Neural progenitor cell (in vitro differentiated cells): ENCODE data around the gene PIK3CD. TPM values are rescaled to one million over a fixed set of nuclear protein-coding genes. Genes with fewer than 3 reads are reported as not detected.

ENCODE experiments used
- DNase-seq: peaks from one replicate; pipeline ENCODE4 v3.0.0-alpha.2; 2016; ENCODE audit warnings: low spot score
- H2AFZ ChIP-seq: fragments of 200-600 bp; sonication (generic); replicated peaks from 2 replicates; pipeline ENCODE4 v1.6.1; 2016; ENCODE audit warnings: antibody characterized with exemption
- H3F3A ChIP-seq: fragments of 200-600 bp; sonication (generic); 2 replicates; pipeline ENCODE4 v1.6.1; 2016; ENCODE audit warnings: antibody characterized with exemption, low read depth
- H3K27ac ChIP-seq: fragments of 200-600 bp; sonication (generic); 2 replicates; pipeline ENCODE4 v1.5.1; 2016; ENCODE audit warnings: mild to moderate bottlenecking
- H3K27me3 ChIP-seq: fragments of 200-600 bp; sonication (generic); 2 replicates; pipeline ENCODE4 v1.6.1; 2016; ENCODE audit warnings: mild to moderate bottlenecking, moderate library complexity
- H3K36me3 ChIP-seq: fragments of 200-600 bp; sonication (generic); 2 replicates; pipeline ENCODE4 v1.5.1; 2016
- H3K4me1 ChIP-seq: fragments of 200-600 bp; sonication (generic); 2 replicates; pipeline ENCODE4 v1.6.1; 2016; ENCODE audit warnings: mixed run types
- H3K4me2 ChIP-seq: fragments of 200-600 bp; sonication (generic); 2 replicates; pipeline ENCODE4 v1.6.1; 2016
- H3K4me3 ChIP-seq: fragments of 200-600 bp; sonication (generic); 2 replicates; pipeline ENCODE4 v1.5.1; 2016
- H3K79me2 ChIP-seq: fragments of 200-600 bp; sonication (generic); 2 replicates; pipeline ENCODE4 v1.6.1; 2016; ENCODE audit warnings: low read depth
- H3K9ac ChIP-seq: fragments of 200-600 bp; sonication (generic); 2 replicates; pipeline ENCODE4 v1.6.1; 2016
- H3K9me3 ChIP-seq: fragments of 200-600 bp; sonication (generic); 2 replicates; pipeline ENCODE4 v1.5.1; 2016; ENCODE audit warnings: low read depth
- H4K20me1 ChIP-seq: fragments of 200-600 bp; sonication (generic); 2 replicates; pipeline ENCODE4 v1.6.1; 2016; ENCODE audit warnings: low read depth
- H3K27ac Mint-ChIP-seq: 3 replicates; pipeline ENCODE4 v1.8.0; 2021; ENCODE audit warnings: mixed read lengths
- H3K27me3 Mint-ChIP-seq: 2 replicates; pipeline ENCODE4 v1.8.0; 2022; ENCODE audit warnings: low read depth, mild to moderate bottlenecking, inconsistent platforms, moderate library complexity, mixed read lengths; ENCODE audit not compliant: insufficient read depth
- H3K36me3 Mint-ChIP-seq: 3 replicates; pipeline ENCODE4 v1.8.0; 2021; ENCODE audit warnings: mixed read lengths
- H3K4me1 Mint-ChIP-seq: 3 replicates; pipeline ENCODE4 v1.8.0; 2021; ENCODE audit warnings: mixed read lengths
- H3K4me3 Mint-ChIP-seq: 3 replicates; pipeline ENCODE4 v1.8.0; 2021; ENCODE audit warnings: mild to moderate bottlenecking, moderate library complexity, mixed read lengths
- H3K9me3 Mint-ChIP-seq: 3 replicates; pipeline ENCODE4 v1.8.0; 2020; ENCODE audit warnings: mixed read lengths
- CTCF ChIP-seq: fragments of 200-600 bp; sonication (generic); IDR thresholded peaks from 2 replicates; pipeline ENCODE4 v1.5.1; 2017; ENCODE audit warnings: antibody characterized with exemption, mild to moderate bottlenecking
- EZH2 ChIP-seq: fragments of 200-600 bp; sonication (generic); IDR thresholded peaks from 2 replicates; pipeline ENCODE4 v1.6.1; 2017; ENCODE audit warnings: antibody characterized with exemption, mild to moderate bottlenecking, moderate library complexity
- EZH2phosphoT487 ChIP-seq: fragments of 200-600 bp; sonication (generic); IDR thresholded peaks from 2 replicates; pipeline ENCODE4 v1.6.1; 2017; ENCODE audit warnings: antibody characterized with exemption
- total RNA-seq: library from RNA; depleted of rRNA; stranded (reverse); fragments of >200 nt; gene quantifications from 2 replicates; pipeline ENCODE4 v1.2.3, GENCODE V29; 2015; ENCODE audit warnings: low replicate concordance

The PIK3CD gene
- total RNA-seq, 1 donor from 2014 or later = 5.0 TPM

- Histone ChIP-seq H3K27me3 (peaks cover 56% of the 10 kb centered on the region), H3K27ac (no peak overlapping the region), H3K4me2 (peak overlapping the region; percentile 100)
Measured at GRCh38 chr1:9689011-9689706, 37.6 kb downstream of the PIK3CD start.

GRCh38 chr1:9689971-9690381 lies 38.4 kb downstream of the PIK3CD start:
- H3K9me3 ChIP-seq = no peaks in the 10 kb centered on the region
- TF ChIP-seq CTCF = no peak
- peak; percentile 13 for TF ChIP-seq EZH2phosphoT487
- H3K4me1 ChIP-seq = peaks cover 19% of the 10 kb centered on the region
- peak; percentile 80 for DNase-seq
- peak overlapping the region; percentile 84 for H3K4me3 Mint-ChIP-seq
- H3K4me1 Mint-ChIP-seq = peaks cover 24% of the 10 kb centered on the region
- peaks cover 31% of the 10 kb centered on the region for H3K27me3 Mint-ChIP-seq
- no peak overlapping the region for H3K27ac ChIP-seq
- H3K27me3 ChIP-seq = peaks cover 56% of the 10 kb centered on the region
- H3K4me2 ChIP-seq = peak overlapping the region; percentile 100
- H3K36me3 Mint-ChIP-seq = no peaks in the 10 kb centered on the region
- peaks cover 22% of the 10 kb centered on the region for H4K20me1 ChIP-seq
- no peaks in the 10 kb centered on the region for H3K79me2 ChIP-seq
- peak overlapping the region; percentile 78 for H3K4me3 ChIP-seq
- H3F3A ChIP-seq = peaks cover 45% of the 10 kb centered on the region
- peak overlapping the region; percentile 76 for H2AFZ ChIP-seq
- H3K9ac ChIP-seq = no peak overlapping the region
- H3K36me3 ChIP-seq = no peaks in the 10 kb centered on the region
- no peak overlapping the region for H3K27ac Mint-ChIP-seq
- H3K9me3 Mint-ChIP-seq = no peaks in the 10 kb centered on the region

More at GRCh38 chr1:9689011-9689706, 37.6 kb downstream of the PIK3CD start:
- Mint-ChIP-seq H3K9me3 (no peaks in the 10 kb centered on the region), H3K4me1 (peaks cover 24% of the 10 kb centered on the region), H3K36me3 (no peaks in the 10 kb centered on the region), H3K27ac (no peak overlapping the region), H3K4me3 (peak overlapping the region; percentile 84), H3K27me3 (peaks cover 29% of the 10 kb centered on the region)
- TF ChIP-seq CTCF = no peak
- no peak for TF ChIP-seq EZH2
- TF ChIP-seq EZH2phosphoT487 = no peak
- DNase-seq = peak; percentile 96
- peak overlapping the region; percentile 78 for H3K4me3 ChIP-seq
- no peak overlapping the region for H3K9ac ChIP-seq
- H4K20me1 ChIP-seq = peaks cover 22% of the 10 kb centered on the region
- peak overlapping the region; percentile 76 for H2AFZ ChIP-seq
- no peaks in the 10 kb centered on the region for H3K9me3 ChIP-seq
- no peaks in the 10 kb centered on the region for H3K79me2 ChIP-seq
- H3K4me1 ChIP-seq = peaks cover 19% of the 10 kb centered on the region
- peaks cover 45% of the 10 kb centered on the region for H3F3A ChIP-seq
- no peaks in the 10 kb centered on the region for H3K36me3 ChIP-seq

- Histone ChIP-seq H3K27ac (no peak overlapping the region), H3K4me1 (peaks cover 19% of the 10 kb centered on the region), H3K4me3 (peak overlapping the region; percentile 78), H3K79me2 (no peaks in the 10 kb centered on the region), H3F3A (peaks cover 45% of the 10 kb centered on the region), H3K9ac (no peak overlapping the region), H3K4me2 (peak overlapping the region; percentile 100), H3K27me3 (peaks cover 56% of the 10 kb centered on the region), H2AFZ (no peak overlapping the region), H3K9me3 (no peaks in the 10 kb centered on the region), H4K20me1 (peaks cover 22% of the 10 kb centered on the region), H3K36me3 (no peaks in the 10 kb centered on the region)
- DNase-seq = peak; percentile 36
- Mint-ChIP-seq H3K4me1 (peaks cover 24% of the 10 kb centered on the region), H3K27me3 (peaks cover 31% of the 10 kb centered on the region), H3K27ac (no peak overlapping the region), H3K9me3 (no peaks in the 10 kb centered on the region), H3K36me3 (no peaks in the 10 kb centered on the region), H3K4me3 (peak overlapping the region; percentile 84)
- TF ChIP-seq EZH2phosphoT487 = no peak
- no peak for TF ChIP-seq EZH2
- no peak for TF ChIP-seq CTCF
Measured at GRCh38 chr1:9690440-9691107, 39.0 kb downstream of the PIK3CD start.
